Ovary (tissue), 9 donors: Measurements from ENCODE around the gene TFG. TPM values are rescaled to one million over a fixed set of nuclear protein-coding genes. Genes with fewer than 3 reads are reported as not detected.

Experiments
- DNase-seq, 5 donors: peaks; one replicate each; pipeline ENCODE4 v3.0.0-alpha.2; 2019 to 2020
- H3K27ac ChIP-seq, 2 donors: fragments of 200-600 bp; one replicate each; pipeline versions ENCODE4 v1.5.1 to v1.8.0; 2019 to 2022
- H3K27me3 ChIP-seq: fragments of 200-600 bp; one replicate; pipeline ENCODE4 v1.8.0; 2022
- H3K36me3 ChIP-seq: fragments of 200-600 bp; sonication (generic); one replicate; pipeline ENCODE4 v1.5.1; 2019
- H3K4me1 ChIP-seq: one replicate; pipeline ENCODE4 v1.8.1; 2013; ENCODE audit warnings: mild to moderate bottlenecking, moderate library complexity; ENCODE audit not compliant: insufficient read depth
- H3K4me3 ChIP-seq: fragments of 200-600 bp; sonication (generic); one replicate; pipeline ENCODE4 v1.5.1; 2017
- H3K9me3 ChIP-seq, 2 donors: fragments of 200-600 bp in 1 of 2; sonication (generic) in 1 of 2; one replicate each; pipeline versions ENCODE4 v1.5.1 to v1.8.1; 2013 to 2019; ENCODE audit warnings: mild to moderate bottlenecking in 1 of 2, moderate library complexity in 1 of 2
- EP300 ChIP-seq: sonication (generic); formaldehyde crosslinking; IDR thresholded peaks from one replicate; pipeline ENCODE4 v1.6.1; 2017; ENCODE audit warnings: antibody characterized with exemption
- POLR2A ChIP-seq: fragments of 450-650 bp; IDR thresholded peaks from one replicate; pipeline ENCODE4 v1.6.1; 2017; ENCODE audit warnings: antibody characterized with exemption, mild to moderate bottlenecking, moderate library complexity
- WGBS, 3 donors: extraction: QIAGEN DNeasy Blood & Tissue Kit in 1 of 3; methylation state at CpG; one replicate each; pipeline versions ENCODE4 v1.1.5 to v1.1.7; 2013 to 2017; 5-methylcytosine and 5-hydroxymethylcytosine counted together
- intact Hi-C, 4 donors: fragments of 100-400 bp; cut with DNase I; formaldehyde crosslinking; loops; one replicate each; pipeline versions ENCODE4 v1.11.0 to v1.15.1; 2022 to 2023
- polyA plus RNA-seq, 2 donors: library from polyadenylated mRNA; stranded (reverse); fragments of 200-250 nt in 1 of 2; fragments of 350-450 nt in 1 of 2; fragmentation: Illumina TruSeq in 1 of 2; extraction: RNeasy Lipid Tissue Mini Kit (QIAGEN cat#74804) in 1 of 2; gene quantifications; one replicate each; pipeline ENCODE4 v1.2.3, GENCODE V29; 2013 to 2014
- total RNA-seq, 7 donors: library from RNA; depleted of rRNA in 2 of 7; stranded (reverse); fragments of >200 nt in 2 of 7; fragmentation: NEBNext Ultra II Directional in 3 of 7; extraction: Animal tissue kit (Norgen Biotek cat#: 25700) in 3 of 7; gene quantifications; one replicate each; pipeline versions ENCODE4 v1.1.0 to v1.2.4, GENCODE V29; 2016 to 2023
- TF ChIP-seq, protein P1 (sequence below), 3 donors: fragments of 450-650 bp in 2 of 3; fragments of 200-600 bp in 1 of 3; IDR thresholded peaks; one replicate each; pipeline versions ENCODE4 v1.5.1 to v1.8.0; 2016 to 2022; ENCODE audit warnings: antibody characterized with exemption in 3 of 3, mild to moderate bottlenecking in 1 of 3
- donor health status: DM: no; HTN: no; CAD: no; lungs with moderate emphysema.
- donor health status: DM: no; HTN: no; CAD: no.
- donor health status: Bipolar disorder and iron deficiency.
- donor health status: DM: yes; HTN: yes; CAD: no.
- donor health status: DM: no; HTN: no; CAD: no.
- donor health status: DM: yes; HTN: yes; CAD: no.

TFG gene
- total and polyA plus RNA-seq, 9 donors: 38.5 to 114 (median 64.7) TPM

- H3K4me3 ChIP-seq: no peak overlapping the region
- H3K27me3 ChIP-seq: no peaks in the 10 kb centered on the region
- no peaks in the 10 kb centered on the region for H3K36me3 ChIP-seq
- 94 to 96% (median 95%) methylated on average over 1 of the region's 1 CpG for WGBS, 3 donors
- intact Hi-C loops: no loop called here
- H3K27ac ChIP-seq: no peak overlapping the region
- no peaks in the 10 kb centered on the region for H3K4me1 ChIP-seq
- no peak for DNase-seq
- H3K9me3 ChIP-seq: no peaks in the 10 kb centered on the region
- no peak for TF ChIP-seq EP300
- TF ChIP-seq POLR2A: no peak
- TF ChIP-seq, protein P1, sequence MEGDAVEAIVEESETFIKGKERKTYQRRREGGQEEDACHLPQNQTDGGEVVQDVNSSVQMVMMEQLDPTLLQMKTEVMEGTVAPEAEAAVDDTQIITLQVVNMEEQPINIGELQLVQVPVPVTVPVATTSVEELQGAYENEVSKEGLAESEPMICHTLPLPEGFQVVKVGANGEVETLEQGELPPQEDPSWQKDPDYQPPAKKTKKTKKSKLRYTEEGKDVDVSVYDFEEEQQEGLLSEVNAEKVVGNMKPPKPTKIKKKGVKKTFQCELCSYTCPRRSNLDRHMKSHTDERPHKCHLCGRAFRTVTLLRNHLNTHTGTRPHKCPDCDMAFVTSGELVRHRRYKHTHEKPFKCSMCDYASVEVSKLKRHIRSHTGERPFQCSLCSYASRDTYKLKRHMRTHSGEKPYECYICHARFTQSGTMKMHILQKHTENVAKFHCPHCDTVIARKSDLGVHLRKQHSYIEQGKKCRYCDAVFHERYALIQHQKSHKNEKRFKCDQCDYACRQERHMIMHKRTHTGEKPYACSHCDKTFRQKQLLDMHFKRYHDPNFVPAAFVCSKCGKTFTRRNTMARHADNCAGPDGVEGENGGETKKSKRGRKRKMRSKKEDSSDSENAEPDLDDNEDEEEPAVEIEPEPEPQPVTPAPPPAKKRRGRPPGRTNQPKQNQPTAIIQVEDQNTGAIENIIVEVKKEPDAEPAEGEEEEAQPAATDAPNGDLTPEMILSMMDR (IDR thresholded peaks at IDR 0.05): no peak
Measured at GRCh38 chr3:100681496-100681895, 27.8 kb upstream of the TFG start.

- DNase-seq: peak in 1 of 5 donors; percentile 25
- Histone ChIP-seq H3K9me3 (no peaks in the 10 kb centered on the region), H3K27ac (no peak overlapping the region), H3K4me3 (no peak overlapping the region), H3K27me3 (no peaks in the 10 kb centered on the region), H3K36me3 (no peaks in the 10 kb centered on the region), H3K4me1 (no peaks in the 10 kb centered on the region)
- intact Hi-C loops: no loop called here
- no peak for TF ChIP-seq POLR2A
- TF ChIP-seq EP300: no peak
- TF ChIP-seq, protein P1 (IDR thresholded peaks at IDR 0.05): no peak
- WGBS, 3 donors: 74 to 91% (median 82%) methylated on average over 35 to 41 of the region's 41 CpGs
Measured at GRCh38 chr3:100682056-100682853, 27.0 kb upstream of the TFG start.

GRCh38 chr3:100682854-100683760 lies 26.2 kb upstream of the TFG start:
- Histone ChIP-seq H3K4me3 (no peak overlapping the region), H3K27ac (no peak overlapping the region), H3K36me3 (no peaks in the 10 kb centered on the region), H3K9me3 (no peaks in the 10 kb centered on the region), H3K27me3 (no peaks in the 10 kb centered on the region), H3K4me1 (no peaks in the 10 kb centered on the region)
- no peak for DNase-seq
- TF ChIP-seq POLR2A (no peak), EP300 (no peak)
- TF ChIP-seq, protein P1 (IDR thresholded peaks at IDR 0.05): no peak
- intact Hi-C loops: no loop called here
- WGBS, 3 donors: 78 to 86% (median 81%) methylated on average over 18 of the region's 18 CpGs

DNA sequence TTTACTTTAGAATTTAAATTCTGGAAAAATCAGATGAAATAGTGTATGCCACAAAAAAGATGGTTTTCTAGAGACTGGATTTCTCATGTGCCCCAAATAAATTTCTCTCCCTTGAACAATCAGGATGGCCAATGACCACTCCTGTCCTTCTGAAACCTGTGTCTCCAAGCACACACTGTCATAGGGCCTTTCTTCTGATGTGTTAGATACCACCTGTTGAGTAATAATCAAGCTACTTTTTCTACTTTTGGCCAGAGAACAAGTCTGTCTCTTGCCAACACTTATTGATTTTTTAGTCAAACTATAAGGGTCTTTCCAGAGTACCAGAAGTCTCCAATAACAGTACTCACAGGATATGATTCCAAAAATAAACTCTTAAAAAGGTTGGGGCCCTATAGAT lies 16.1 kb upstream of the TFG start:
- Histone ChIP-seq H3K4me1 (no peaks in the 10 kb centered on the region), H3K36me3 (no peaks in the 10 kb centered on the region), H3K27me3 (no peaks in the 10 kb centered on the region), H3K4me3 (no peak overlapping the region), H3K9me3 (no peaks in the 10 kb centered on the region), H3K27ac (no peak overlapping the region)
- intact Hi-C loops: no loop called here
- DNase-seq: no peak
- TF ChIP-seq POLR2A (no peak), EP300 (no peak)
- TF ChIP-seq, protein P1 (IDR thresholded peaks at IDR 0.05): no peak
